ENCODE measurements around the gene DEAF1.

DNA sequence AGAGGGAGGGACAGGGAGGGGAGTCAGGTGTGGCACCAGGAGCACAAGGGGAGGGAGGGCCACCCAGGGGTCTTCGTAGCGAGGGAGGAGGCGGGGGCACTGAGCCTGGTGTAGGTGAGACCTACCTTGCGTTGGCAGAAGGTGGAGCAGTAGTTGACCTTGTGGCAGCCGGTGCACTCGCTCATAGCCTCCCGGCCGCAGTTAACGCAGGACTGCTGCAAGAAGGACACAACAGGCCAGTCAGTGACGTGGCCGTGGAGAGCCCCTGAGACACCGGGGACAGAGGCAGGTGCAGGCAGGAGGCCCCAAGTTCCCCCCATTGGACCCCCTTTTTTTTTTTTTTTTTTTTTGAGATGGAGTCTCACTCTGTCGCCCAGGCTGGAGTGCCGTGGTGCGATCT is 41.2 kb downstream of the DEAF1 start:
- TF ChIP-seq POLR2A (IDR thresholded peaks at IDR 0.05): no peak
- TF ChIP-seq, protein P1, sequence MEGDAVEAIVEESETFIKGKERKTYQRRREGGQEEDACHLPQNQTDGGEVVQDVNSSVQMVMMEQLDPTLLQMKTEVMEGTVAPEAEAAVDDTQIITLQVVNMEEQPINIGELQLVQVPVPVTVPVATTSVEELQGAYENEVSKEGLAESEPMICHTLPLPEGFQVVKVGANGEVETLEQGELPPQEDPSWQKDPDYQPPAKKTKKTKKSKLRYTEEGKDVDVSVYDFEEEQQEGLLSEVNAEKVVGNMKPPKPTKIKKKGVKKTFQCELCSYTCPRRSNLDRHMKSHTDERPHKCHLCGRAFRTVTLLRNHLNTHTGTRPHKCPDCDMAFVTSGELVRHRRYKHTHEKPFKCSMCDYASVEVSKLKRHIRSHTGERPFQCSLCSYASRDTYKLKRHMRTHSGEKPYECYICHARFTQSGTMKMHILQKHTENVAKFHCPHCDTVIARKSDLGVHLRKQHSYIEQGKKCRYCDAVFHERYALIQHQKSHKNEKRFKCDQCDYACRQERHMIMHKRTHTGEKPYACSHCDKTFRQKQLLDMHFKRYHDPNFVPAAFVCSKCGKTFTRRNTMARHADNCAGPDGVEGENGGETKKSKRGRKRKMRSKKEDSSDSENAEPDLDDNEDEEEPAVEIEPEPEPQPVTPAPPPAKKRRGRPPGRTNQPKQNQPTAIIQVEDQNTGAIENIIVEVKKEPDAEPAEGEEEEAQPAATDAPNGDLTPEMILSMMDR (IDR thresholded peaks at IDR 0.05): no peak
